Neural progenitor cell (in vitro differentiated cells): ENCODE measurements around the gene IQCH. TPM values are rescaled to one million over a fixed set of nuclear protein-coding genes. Genes with fewer than 3 reads are reported as not detected.

ENCODE experiments used
- DNase-seq: peaks from one replicate; pipeline ENCODE4 v3.0.0-alpha.2; 2016; ENCODE audit warnings: low spot score
- H2AFZ ChIP-seq: fragments of 200-600 bp; sonication (generic); replicated peaks from 2 replicates; pipeline ENCODE4 v1.6.1; 2016; ENCODE audit warnings: antibody characterized with exemption
- H3F3A ChIP-seq: fragments of 200-600 bp; sonication (generic); 2 replicates; pipeline ENCODE4 v1.6.1; 2016; ENCODE audit warnings: antibody characterized with exemption, low read depth
- H3K27ac ChIP-seq: fragments of 200-600 bp; sonication (generic); 2 replicates; pipeline ENCODE4 v1.5.1; 2016; ENCODE audit warnings: mild to moderate bottlenecking
- H3K27me3 ChIP-seq: fragments of 200-600 bp; sonication (generic); 2 replicates; pipeline ENCODE4 v1.6.1; 2016; ENCODE audit warnings: mild to moderate bottlenecking, moderate library complexity
- H3K36me3 ChIP-seq: fragments of 200-600 bp; sonication (generic); 2 replicates; pipeline ENCODE4 v1.5.1; 2016
- H3K4me1 ChIP-seq: fragments of 200-600 bp; sonication (generic); 2 replicates; pipeline ENCODE4 v1.6.1; 2016; ENCODE audit warnings: mixed run types
- H3K4me2 ChIP-seq: fragments of 200-600 bp; sonication (generic); 2 replicates; pipeline ENCODE4 v1.6.1; 2016
- H3K4me3 ChIP-seq: fragments of 200-600 bp; sonication (generic); 2 replicates; pipeline ENCODE4 v1.5.1; 2016
- H3K79me2 ChIP-seq: fragments of 200-600 bp; sonication (generic); 2 replicates; pipeline ENCODE4 v1.6.1; 2016; ENCODE audit warnings: low read depth
- H3K9ac ChIP-seq: fragments of 200-600 bp; sonication (generic); 2 replicates; pipeline ENCODE4 v1.6.1; 2016
- H3K9me3 ChIP-seq: fragments of 200-600 bp; sonication (generic); 2 replicates; pipeline ENCODE4 v1.5.1; 2016; ENCODE audit warnings: low read depth
- H4K20me1 ChIP-seq: fragments of 200-600 bp; sonication (generic); 2 replicates; pipeline ENCODE4 v1.6.1; 2016; ENCODE audit warnings: low read depth
- H3K27ac Mint-ChIP-seq: 3 replicates; pipeline ENCODE4 v1.8.0; 2021; ENCODE audit warnings: mixed read lengths
- H3K27me3 Mint-ChIP-seq: 2 replicates; pipeline ENCODE4 v1.8.0; 2022; ENCODE audit warnings: low read depth, mild to moderate bottlenecking, inconsistent platforms, moderate library complexity, mixed read lengths; ENCODE audit not compliant: insufficient read depth
- H3K36me3 Mint-ChIP-seq: 3 replicates; pipeline ENCODE4 v1.8.0; 2021; ENCODE audit warnings: mixed read lengths
- H3K4me1 Mint-ChIP-seq: 3 replicates; pipeline ENCODE4 v1.8.0; 2021; ENCODE audit warnings: mixed read lengths
- H3K4me3 Mint-ChIP-seq: 3 replicates; pipeline ENCODE4 v1.8.0; 2021; ENCODE audit warnings: mild to moderate bottlenecking, moderate library complexity, mixed read lengths
- H3K9me3 Mint-ChIP-seq: 3 replicates; pipeline ENCODE4 v1.8.0; 2020; ENCODE audit warnings: mixed read lengths
- CTCF ChIP-seq: fragments of 200-600 bp; sonication (generic); IDR thresholded peaks from 2 replicates; pipeline ENCODE4 v1.5.1; 2017; ENCODE audit warnings: antibody characterized with exemption, mild to moderate bottlenecking
- EZH2 ChIP-seq: fragments of 200-600 bp; sonication (generic); IDR thresholded peaks from 2 replicates; pipeline ENCODE4 v1.6.1; 2017; ENCODE audit warnings: antibody characterized with exemption, mild to moderate bottlenecking, moderate library complexity
- EZH2phosphoT487 ChIP-seq: fragments of 200-600 bp; sonication (generic); IDR thresholded peaks from 2 replicates; pipeline ENCODE4 v1.6.1; 2017; ENCODE audit warnings: antibody characterized with exemption
- total RNA-seq: library from RNA; depleted of rRNA; stranded (reverse); fragments of >200 nt; gene quantifications from 2 replicates; pipeline ENCODE4 v1.2.3, GENCODE V29; 2015; ENCODE audit warnings: low replicate concordance

Gene IQCH
- total RNA-seq, 1 donor from 2014 or later = 21.0 TPM

GRCh38 chr15:67416891-67417290 lies 162.3 kb downstream of the IQCH start:
- H3K4me1 ChIP-seq = peaks cover 17% of the 10 kb centered on the region
- H3K4me1 Mint-ChIP-seq = peaks cover 24% of the 10 kb centered on the region
- H3K4me3 ChIP-seq = no peak overlapping the region
- H3K36me3 Mint-ChIP-seq = no peaks in the 10 kb centered on the region
- no peaks in the 10 kb centered on the region for H3K27me3 ChIP-seq
- H3K36me3 ChIP-seq = no peaks in the 10 kb centered on the region
- H3K9me3 ChIP-seq = no peaks in the 10 kb centered on the region
- H3K4me2 ChIP-seq = no peak overlapping the region
- H2AFZ ChIP-seq = no peak overlapping the region
- no peak overlapping the region for H3K9ac ChIP-seq
- no peaks in the 10 kb centered on the region for H3F3A ChIP-seq
- no peaks in the 10 kb centered on the region for H3K79me2 ChIP-seq
- no peak overlapping the region for H3K4me3 Mint-ChIP-seq
- peaks cover 3% of the 10 kb centered on the region for H3K27me3 Mint-ChIP-seq
- no peaks in the 10 kb centered on the region for H4K20me1 ChIP-seq
- TF ChIP-seq EZH2 = no peak
- no peak for TF ChIP-seq EZH2phosphoT487
- no peak for TF ChIP-seq CTCF
- no peaks in the 10 kb centered on the region for H3K9me3 Mint-ChIP-seq
- no peak for DNase-seq
- H3K27ac Mint-ChIP-seq = no peak overlapping the region
- H3K27ac ChIP-seq = no peak overlapping the region

GRCh38 chr15:67419705-67420104 lies 165.1 kb downstream of the IQCH start:
- peaks cover 3% of the 10 kb centered on the region for H3K27me3 Mint-ChIP-seq
- H3K27ac ChIP-seq = no peak overlapping the region
- TF ChIP-seq EZH2phosphoT487 (no peak), EZH2 (no peak), CTCF (no peak)
- H3K4me3 ChIP-seq = no peak overlapping the region
- H3K9me3 Mint-ChIP-seq = no peaks in the 10 kb centered on the region
- H3K27me3 ChIP-seq = no peaks in the 10 kb centered on the region
- H3K9ac ChIP-seq = no peak overlapping the region
- no peaks in the 10 kb centered on the region for H3K79me2 ChIP-seq
- H3F3A ChIP-seq = peaks cover 3% of the 10 kb centered on the region
- no peaks in the 10 kb centered on the region for H3K9me3 ChIP-seq
- no peaks in the 10 kb centered on the region for H3K36me3 ChIP-seq
- peaks cover 2% of the 10 kb centered on the region for H3K36me3 Mint-ChIP-seq
- DNase-seq = no peak
- H3K4me2 ChIP-seq = no peak overlapping the region
- no peaks in the 10 kb centered on the region for H4K20me1 ChIP-seq
- H3K4me1 ChIP-seq = peaks cover 8% of the 10 kb centered on the region
- no peak overlapping the region for H3K27ac Mint-ChIP-seq
- no peak overlapping the region for H2AFZ ChIP-seq
- no peak overlapping the region for H3K4me3 Mint-ChIP-seq
- peaks cover 8% of the 10 kb centered on the region for H3K4me1 Mint-ChIP-seq

GRCh38 chr15:67420137-67420536 lies 165.6 kb downstream of the IQCH start:
- Histone ChIP-seq H3K4me3 (no peak overlapping the region), H2AFZ (no peak overlapping the region), H3K4me2 (no peak overlapping the region), H3K9ac (no peak overlapping the region), H3K79me2 (no peaks in the 10 kb centered on the region), H3K27me3 (no peaks in the 10 kb centered on the region), H4K20me1 (no peaks in the 10 kb centered on the region), H3K9me3 (no peaks in the 10 kb centered on the region), H3K27ac (no peak overlapping the region), H3K4me1 (peaks cover 4% of the 10 kb centered on the region), H3F3A (peaks cover 3% of the 10 kb centered on the region), H3K36me3 (no peaks in the 10 kb centered on the region)
- TF ChIP-seq EZH2phosphoT487 (no peak), CTCF (no peak), EZH2 (no peak)
- peaks cover 4% of the 10 kb centered on the region for H3K4me1 Mint-ChIP-seq
- peaks cover 3% of the 10 kb centered on the region for H3K27me3 Mint-ChIP-seq
- no peak overlapping the region for H3K4me3 Mint-ChIP-seq
- H3K27ac Mint-ChIP-seq = no peak overlapping the region
- DNase-seq = no peak
- H3K9me3 Mint-ChIP-seq = no peaks in the 10 kb centered on the region
- H3K36me3 Mint-ChIP-seq = peaks cover 2% of the 10 kb centered on the region

- Histone ChIP-seq H3K4me2 (no peak overlapping the region), H4K20me1 (no peaks in the 10 kb centered on the region), H3K27ac (no peak overlapping the region), H2AFZ (no peak overlapping the region), H3K9me3 (no peaks in the 10 kb centered on the region), H3K36me3 (no peaks in the 10 kb centered on the region), H3K27me3 (no peaks in the 10 kb centered on the region), H3K4me3 (no peak overlapping the region), H3K79me2 (no peaks in the 10 kb centered on the region), H3F3A (peaks cover 3% of the 10 kb centered on the region), H3K4me1 (no peaks in the 10 kb centered on the region), H3K9ac (no peak overlapping the region)
- TF ChIP-seq EZH2 (no peak), EZH2phosphoT487 (no peak), CTCF (no peak)
- no peak overlapping the region for H3K27ac Mint-ChIP-seq
- H3K4me3 Mint-ChIP-seq = no peak overlapping the region
- H3K27me3 Mint-ChIP-seq = peaks cover 3% of the 10 kb centered on the region
- H3K9me3 Mint-ChIP-seq = no peaks in the 10 kb centered on the region
- peaks cover 2% of the 10 kb centered on the region for H3K36me3 Mint-ChIP-seq
- no peak for DNase-seq
- H3K4me1 Mint-ChIP-seq = no peaks in the 10 kb centered on the region
Observed at GRCh38 chr15:67421105-67421504, 166.5 kb downstream of the IQCH start.
